ENCODE data around the gene JAKMIP2.
"Not testable (repeated sequence)": the region's sequence is repeated elsewhere in the genome, so short reads cannot be mapped to it uniquely, and the experiment has no call there.

JAKMIP2 gene

DNA sequence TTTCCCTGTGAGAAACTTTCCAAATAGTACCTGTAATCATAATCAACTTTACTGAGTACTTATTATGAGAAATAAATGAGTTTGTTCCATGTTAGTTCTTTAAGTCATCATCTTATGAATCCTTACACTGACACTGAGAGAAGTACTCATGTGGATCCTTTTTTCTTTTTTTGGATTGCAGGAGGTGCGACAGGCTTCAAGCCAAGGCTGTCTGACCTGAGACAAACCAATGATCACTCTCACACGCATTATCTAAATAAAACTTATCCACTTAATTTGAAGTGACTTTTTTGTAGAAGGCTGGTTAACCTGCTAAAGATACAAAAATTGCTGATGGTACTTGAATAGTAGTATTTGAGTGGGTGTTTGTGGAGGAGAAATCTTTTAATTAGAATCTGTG lies 39.5 kb downstream of the JAKMIP2 start:
- no peak for DNase-seq

DNA sequence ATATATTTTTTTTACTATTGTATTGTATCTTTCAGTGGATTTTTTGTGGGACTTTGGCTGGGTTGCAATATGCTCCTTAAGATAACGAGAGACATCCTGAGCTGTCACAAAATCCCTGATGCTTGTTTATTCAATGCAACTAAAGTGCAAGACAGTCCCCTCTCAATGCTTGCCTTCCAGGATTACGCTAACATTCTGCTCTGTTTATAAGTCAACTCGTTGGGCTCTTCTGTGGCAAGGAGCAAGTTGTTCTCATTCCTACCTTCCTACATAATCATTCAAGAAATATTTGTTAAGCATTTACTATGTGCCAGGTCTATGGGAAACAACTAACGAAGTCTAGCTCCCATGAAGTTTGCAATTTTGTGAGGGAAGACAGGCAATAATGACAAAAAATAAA lies 40.4 kb downstream of the JAKMIP2 start:
- no peak for DNase-seq

DNA sequence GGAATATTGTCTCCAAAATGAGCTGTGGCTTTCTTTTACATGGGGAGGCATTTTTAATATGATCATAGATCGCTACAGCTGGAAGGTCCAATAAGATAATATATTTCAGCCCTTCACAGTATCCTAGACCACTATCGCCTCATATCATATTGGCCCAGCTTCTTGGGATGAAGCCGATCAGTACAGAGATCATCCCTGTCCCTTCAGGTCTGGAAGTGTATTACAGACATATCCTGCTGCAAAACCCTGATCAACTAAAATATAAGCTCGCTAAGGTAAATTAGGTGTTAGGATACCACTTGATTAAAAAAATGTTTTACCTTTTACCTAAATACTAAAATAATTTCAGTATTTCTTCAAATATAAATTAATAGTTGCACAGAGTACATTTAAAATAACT lies 41.7 kb downstream of the JAKMIP2 start:
- DNase-seq: no peak

DNA sequence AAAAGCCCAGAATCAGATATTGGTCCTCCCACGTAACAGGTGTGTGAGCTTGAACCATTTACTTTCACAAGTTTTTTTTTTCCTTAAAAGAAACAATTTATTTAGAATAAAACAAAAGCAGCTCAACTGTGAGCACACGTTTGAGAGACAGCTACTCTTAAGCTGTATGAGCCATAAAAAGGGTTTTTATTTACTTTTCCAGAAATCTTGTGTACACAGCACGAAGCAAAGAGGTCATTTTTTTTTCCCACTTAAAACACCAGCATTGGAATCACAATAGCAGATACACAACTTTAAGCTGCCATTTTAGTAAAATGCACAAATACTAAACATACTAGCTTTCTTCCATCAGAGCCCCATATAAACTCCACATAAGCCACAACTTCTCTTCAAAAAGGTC lies 44.6 kb downstream of the JAKMIP2 start:
- no peak for DNase-seq

DNA sequence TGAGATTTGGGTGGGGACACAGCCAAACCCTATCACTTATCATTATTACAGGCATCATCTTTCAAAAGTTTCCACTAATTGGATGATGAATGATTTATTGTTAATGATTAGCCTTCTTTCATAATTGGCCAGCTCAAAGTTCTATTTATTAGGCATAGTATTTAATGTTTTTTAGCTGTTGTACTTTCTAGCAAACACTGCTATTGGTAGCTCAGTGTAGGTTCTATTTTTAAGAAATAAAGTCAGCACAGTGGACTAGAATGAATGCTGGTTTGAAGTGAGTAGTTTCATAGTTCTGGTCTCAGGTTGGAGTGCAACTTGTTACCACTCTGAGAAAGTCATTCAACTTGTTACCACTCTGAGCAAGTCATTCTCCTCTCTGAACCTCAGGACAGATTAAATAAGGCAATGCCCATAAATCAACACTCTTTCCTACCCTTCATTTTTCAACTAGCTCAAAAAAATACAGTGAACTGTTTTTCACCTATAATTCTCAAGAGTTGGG lies 46.9 kb downstream of the JAKMIP2 start:
- DNase-seq: no peak

DNA sequence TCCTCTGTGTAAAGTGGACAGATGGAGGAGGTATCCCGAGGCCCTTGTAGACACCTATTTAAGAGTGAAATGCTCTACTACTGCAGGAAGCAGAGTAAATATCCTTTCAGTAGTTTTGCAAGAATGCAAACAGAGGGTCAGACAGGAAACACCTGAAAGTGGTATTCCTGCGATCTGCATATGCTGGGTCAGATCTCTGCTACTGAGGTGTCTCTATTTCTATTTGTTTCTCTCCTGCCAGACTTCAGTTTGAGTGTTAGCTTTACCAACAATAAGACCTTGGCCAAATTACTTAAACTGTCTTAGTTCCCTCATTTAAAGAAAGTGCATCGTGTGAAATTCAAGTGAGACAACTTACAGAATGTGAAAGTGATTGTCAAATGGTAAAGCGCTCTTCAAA lies 47.6 kb downstream of the JAKMIP2 start:
- DNase-seq: no peak

DNA sequence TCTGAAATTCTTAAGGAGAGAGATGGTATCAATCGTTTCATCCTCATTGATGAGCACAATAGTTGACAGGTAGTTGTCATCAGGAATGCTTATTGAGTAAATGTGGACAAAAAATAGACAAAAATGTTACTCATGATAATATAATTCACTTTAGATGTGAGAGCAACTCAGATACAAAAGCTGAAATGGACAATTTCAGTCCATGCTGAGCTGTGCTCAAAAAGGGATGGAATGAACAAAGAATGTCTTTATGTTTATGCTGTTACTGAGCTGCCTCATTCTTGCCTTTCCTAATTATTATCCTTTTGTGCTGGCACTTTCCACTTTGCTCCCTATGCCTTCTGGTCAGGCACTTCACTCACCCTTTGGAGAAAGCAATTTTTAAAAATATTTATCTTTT lies 49.5 kb downstream of the JAKMIP2 start:
- no peak for DNase-seq

DNA sequence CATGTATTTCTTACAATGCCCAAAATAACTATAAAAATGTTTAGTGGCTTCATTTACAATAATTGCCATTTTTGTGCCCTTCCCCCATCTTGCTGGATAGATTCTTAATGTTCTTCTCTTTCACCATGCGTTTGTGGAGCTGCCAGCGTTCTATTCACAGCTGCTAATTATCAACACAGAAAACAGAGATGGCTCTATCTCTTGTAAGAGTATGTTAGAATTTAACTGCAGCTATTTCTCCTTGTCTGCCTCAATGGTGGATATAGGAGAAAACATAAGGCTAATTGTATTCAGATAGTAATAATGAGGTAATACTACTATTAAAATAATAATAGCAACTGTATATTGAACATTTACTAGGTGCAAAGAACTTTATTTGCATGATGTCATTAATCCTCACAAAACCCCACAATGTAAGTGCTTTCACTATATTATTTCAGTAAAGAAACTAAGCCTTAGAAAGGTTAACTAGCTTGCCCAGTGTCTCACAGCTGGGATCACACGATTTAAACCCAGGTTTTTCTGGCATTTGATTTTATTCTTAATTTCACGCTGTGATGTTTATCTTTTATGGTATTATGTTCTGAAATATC lies 50.1 kb downstream of the JAKMIP2 start:
- no peak for DNase-seq

DNA sequence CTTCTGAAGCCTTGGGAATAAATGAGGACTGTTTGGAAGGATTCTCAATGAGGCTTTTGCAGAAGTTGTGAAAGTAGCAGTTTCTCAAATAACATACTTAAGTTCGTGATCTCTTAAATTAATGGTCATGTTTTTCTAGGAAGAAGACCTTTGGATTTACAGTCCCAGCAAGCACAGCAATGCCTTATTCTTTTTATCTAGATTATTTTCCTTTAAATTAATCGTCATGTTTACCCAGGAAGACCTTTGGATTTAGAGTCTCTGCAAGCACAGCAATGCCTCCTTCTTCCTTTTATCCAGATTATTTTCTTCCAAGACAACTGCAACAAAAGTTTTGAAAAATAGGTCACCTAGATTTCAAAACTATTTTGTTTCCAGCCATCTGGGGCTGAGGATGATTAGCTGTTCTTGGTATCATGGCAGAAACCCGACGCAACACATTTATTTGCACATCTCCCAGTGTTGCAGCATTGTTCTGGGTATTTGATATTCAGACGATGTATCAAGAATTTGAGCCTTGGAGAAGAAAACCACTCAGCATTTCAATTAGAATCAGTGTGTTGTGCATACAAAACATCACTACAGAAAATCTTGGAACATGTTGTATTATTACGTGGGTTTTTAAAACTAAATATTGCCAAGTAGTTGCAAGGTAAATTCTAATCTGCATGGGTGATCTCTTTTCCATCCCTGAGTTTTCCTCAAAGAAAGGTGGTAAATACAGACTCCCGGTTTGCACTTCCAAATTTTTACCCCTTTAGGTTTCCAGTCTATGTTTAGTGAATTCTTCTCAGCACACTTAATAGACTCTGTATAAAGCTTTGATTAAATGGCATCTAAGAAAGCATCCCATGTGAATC lies 50.9 kb downstream of the JAKMIP2 start:
- DNase-seq: no peak

DNA sequence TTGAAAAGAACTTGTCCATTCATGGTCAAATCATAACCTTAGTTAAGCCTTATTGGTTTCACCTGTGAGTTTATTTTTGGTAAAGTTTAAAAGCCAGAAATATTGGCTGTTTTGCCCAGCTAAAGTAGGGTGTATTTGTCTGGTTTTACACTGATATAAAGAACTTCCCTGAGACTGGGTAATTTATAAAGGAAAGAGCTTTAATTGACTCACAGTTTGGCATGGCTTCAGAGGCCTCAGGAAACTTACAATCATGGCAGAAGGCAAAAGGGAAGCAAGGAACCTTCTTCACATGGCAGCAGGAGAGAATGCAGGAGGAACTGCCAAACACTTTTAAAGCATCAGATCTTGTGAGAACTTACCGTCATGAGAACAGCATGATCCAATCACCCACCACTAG lies 55.3 kb downstream of the JAKMIP2 start:
- no peak for DNase-seq

DNA sequence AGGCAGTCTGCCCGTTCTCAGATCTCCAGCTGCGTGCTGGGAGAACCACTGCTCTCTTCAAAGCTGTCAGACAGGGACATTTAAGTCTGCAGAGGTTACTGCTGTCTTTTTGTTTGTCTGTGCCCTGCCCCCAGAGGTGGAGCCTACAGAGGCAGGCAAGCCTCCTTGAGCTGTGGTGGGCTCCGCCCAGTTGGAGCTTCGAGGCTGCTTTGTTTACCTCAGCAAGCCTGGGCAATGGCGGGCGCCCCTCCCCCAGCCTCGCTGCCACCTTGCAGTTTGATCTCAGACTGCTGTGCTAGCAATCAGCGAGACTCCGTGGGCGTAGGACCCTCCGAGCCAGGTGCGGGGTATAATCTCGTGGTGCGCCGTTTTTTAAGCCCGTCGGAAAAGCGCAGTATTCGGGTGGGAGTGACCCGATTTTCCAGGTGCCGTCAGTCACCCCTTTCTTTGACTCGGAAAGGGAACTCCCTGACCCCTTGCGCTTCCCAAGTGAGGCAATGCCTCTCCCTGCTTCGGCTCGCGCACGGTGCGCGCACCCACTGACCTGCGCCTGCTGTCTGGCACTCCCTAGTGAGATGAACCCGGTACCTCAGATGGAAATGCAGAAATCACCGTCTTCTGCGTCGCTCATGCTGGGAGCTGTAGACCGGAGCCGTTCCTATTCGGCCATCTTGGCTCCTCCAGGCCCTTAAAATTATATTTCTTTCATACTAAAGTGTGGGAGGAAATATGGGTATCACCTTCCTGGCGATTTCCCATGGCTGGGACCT lies 61.2 kb downstream of the JAKMIP2 start:
- not testable (repeated sequence) for DNase-seq

DNA sequence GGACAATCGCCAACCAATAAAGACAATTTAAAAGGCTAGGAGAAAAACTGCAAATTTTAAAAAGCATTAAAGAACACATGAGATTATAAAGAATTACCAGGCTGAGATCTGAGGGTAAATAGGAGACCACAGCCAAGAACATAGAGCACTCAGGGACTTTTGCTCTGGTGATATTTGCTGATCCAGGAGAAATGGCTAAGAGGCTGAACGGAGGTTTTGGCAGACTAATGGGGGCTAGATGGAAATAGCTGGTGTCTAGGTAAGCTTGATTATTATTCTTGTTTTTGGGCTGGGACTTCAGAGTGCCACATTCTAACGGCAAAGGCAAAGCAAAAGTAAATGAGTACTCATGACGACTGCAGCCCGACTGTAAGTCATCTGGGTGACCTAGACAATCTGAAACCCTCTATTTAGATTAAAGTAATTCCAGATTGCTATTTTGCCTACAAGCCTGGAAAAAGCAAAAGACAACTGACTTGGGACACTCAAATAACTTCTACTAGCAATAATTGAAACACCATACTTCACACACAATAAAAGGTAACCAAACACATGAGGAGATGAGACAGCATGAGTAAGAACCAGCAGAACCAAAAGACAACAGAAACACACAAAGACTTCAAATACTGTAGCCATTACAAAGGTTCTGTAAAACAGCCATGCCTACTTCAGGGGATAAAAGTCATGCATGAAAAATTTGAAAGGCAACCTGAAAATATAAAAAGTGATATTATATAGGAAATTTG lies 68.8 kb downstream of the JAKMIP2 start:
- no peak for DNase-seq

DNA sequence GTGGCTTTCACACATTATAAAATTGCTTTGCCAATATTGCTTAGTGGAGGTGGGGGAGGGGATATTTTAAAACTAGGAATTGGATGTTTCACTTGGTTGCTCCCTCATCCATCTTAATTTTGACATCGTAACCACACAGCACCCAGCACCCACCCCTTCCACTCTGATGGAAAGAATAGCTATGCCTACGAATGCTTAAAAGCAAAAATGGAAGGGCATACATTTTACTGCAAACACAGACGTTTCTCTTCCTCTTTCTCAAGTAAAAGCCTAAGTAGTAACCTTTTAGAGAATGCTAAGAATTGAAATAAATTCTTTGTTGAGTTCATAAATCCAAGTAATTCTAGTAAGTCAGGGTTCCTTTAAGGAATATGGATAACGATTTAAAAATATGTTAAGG lies 69.9 kb downstream of the JAKMIP2 start:
- DNase-seq: no peak

DNA sequence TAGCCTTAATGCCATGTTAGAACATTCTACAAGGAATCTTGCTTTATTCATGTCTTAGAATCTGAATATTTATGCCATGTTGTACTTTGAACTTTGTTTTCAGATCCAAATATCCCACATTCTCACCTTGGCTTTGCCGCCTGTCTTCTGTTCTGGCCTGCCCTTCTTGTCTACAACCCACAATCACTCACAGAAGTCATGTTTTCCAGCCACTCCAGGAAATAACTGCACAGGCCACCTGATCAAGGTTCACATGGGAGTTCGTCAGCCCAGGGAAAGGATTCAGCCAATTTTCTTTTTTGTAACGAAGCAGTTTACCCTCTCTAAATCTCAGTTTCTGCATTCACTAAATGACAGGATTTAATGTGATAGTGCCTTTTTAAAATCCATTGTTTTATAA lies 70.5 kb downstream of the JAKMIP2 start:
- DNase-seq: no peak

DNA sequence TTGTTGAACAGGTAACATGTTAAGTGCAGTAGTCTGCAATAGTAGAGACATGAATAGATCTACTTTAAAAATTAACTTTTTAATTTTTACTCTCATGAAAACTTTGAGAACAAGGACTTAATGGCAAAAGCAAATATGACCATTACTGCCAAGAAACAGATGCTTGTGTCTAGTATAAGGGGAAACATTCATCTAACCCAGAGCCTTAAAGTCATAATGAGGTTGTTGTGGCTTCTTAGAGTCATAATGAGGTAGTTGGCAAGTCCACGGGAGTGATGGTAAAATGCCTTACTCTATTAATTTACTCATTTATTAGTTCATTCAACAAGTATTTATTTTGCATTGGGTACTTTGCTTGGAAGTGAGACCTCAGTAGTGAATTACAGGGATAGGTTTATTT lies 71.5 kb downstream of the JAKMIP2 start:
- no peak for DNase-seq

DNA sequence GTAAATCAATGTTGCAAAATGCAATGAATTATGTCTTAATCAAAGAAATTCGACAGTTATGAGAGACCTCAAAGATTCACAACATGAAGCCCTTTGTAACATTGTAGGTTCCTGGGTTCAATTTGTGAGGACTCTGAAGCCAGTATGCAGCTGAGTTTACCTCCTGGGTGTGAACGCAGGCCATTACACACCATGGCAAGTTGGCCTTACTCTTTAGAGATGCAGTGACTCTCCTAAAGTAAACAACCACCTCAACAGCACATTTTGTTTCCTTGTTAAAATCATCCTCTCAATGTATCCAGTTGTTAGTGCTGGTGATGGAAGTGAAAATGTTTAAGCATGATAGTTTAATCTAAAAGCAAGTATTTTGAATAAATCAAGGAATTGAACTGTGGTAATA lies 73.8 kb downstream of the JAKMIP2 start:
- DNase-seq: no peak

DNA sequence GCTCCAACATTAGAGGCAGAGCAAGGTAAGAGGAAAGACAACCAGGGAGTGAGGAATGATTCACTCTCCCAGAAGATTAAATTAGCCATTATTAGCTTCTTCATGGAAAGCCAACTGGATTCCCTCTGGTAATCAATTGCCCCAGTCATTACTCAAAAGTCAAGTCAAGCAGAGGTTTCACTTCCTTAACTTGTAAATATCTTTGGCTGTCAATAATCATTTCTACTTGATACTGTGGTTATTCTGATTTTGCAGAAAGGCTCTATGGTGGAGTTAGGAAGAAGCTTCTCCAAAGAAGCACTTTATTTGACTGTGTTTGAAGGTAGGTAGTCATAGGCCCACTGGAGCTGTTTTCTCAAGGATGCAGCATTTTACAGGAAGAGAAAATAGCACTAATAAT lies 78.0 kb downstream of the JAKMIP2 start:
- DNase-seq: no peak

DNA sequence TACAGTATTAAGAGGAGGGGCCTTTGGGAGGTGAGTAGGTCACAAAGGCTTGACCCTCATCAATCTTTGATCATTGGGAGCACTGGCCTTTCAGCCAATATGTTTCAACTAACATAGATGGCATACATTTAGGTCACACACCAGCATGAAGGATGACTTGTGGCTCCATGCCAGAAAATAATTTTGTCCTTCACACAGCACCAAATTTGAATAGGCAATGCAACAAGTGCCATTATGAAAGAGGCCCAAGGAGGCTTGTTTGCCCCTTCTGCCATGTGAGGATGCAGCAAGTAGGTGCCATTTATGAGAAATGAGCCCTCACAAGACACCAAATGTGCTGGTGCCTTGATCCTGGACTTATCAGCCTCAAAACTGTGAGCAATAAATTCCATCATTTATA lies 81.1 kb downstream of the JAKMIP2 start:
- DNase-seq: no peak

DNA sequence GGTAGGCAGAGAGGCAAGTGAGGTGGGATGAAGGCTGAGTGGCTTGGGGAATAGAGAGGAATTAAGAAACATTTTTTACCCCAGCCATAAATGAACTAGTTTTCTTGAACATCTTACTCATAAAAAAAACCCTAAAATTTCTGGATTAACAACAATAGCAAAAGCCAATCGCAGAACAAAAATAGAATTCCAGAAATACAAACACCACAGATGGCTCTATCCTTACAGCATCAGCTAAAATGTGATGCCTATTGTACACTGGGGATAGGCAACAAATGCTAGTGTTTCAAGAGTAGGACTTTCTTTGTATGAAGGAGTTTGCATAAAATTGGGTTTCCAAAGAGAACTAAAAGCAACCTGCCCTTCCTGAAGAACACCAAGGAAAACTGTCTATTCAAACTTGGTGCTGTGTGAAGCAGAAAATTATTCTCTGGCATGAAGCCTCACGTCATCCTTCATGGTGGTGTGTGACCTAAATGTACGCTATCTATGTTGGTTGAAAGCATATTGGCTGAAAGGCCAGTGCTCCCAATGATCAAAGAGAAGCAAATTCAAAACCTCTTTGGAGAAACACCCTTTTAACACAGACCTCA lies 82.9 kb downstream of the JAKMIP2 start:
- no peak for DNase-seq

DNA sequence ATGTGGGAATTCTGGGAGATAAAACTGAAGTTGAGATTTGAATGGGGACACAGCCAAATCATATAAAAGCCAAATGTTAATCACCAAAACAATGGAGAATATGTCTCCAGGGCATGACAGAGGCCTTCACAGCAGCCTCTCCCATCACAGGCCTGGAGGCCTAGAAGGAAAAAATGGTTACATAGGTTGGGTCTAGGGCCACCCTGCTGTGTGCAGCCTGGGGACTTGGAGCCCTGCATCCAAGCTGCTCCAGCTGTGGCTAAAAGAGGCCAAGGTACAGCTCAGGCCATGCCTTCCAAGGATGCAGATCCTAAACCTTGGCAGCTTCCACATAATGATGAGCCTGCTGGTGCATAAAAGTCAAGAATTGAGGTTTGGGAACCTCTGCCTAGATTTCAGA lies 85.1 kb downstream of the JAKMIP2 start:
- no peak for DNase-seq

DNA sequence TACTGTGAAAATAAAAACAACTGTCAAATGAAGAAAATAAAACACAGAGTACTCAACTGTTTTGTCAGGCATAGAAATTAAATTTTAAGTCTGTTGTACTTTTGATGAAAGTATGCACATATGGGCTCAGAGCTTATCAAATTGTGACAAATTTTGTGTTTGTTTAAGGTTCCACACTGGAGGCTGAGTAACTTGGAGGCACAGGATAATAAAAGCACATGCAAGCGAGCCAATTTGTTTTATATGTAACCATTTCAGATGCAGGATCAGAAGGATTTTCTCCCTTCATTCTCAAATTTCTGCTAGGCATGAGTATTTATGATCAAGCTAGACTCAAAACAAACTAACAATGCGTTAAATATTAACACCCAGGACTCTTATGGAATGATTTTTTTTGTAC lies 87.8 kb downstream of the JAKMIP2 start:
- DNase-seq: no peak

DNA sequence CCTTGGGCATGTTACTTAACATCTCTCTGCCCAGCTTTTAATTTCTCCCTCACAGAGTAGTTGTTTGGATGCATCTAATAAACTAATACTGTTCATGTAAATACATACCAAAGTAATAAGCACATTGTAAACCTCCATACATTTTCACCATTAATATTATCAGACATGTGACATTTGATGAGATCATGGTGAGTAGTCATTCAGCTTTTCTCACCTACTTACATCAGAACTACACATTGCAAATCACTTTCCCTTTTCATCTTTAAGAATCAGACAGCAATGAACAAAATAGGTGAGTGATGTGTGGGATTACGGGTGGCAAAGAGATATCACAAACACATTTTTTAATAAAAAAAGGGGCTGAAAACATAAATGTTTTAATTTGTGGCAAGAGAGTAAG lies 89.3 kb downstream of the JAKMIP2 start:
- no peak for DNase-seq

DNA sequence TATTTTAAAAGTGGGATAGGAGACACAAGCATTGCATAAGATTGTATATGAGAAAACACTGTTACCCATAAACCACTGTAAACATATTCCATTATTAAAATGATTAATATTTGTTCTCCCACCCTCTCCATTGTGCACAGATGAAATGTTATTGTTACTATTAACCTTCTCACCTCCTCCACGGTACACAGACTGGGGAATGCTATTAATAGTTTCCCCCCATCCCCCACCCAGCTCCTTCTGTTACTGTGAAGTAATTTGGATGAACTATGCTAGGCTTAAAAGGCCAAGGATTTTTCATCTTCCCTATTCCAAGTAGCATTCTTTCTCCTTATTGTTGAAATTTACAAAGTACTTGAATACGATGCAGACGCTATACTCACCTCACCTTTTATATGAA lies 91.4 kb downstream of the JAKMIP2 start:
- no peak for DNase-seq
